HepG2 (cell line): ENCODE measurements around the gene RAB3D. TPM values are rescaled to one million over a fixed set of nuclear protein-coding genes. Genes with fewer than 3 reads are reported as not detected.

Source experiments
- ATAC-seq: fragments of 200-7000 bp; cut with Tn5 transposase; 3 replicates; pipeline ENCODE4 v1.9.1; 2020; ENCODE audit warnings: mild to moderate bottlenecking, moderate library complexity
- BruUV-seq: library from RNA; stranded (reverse); fragments of 400-500 nt; replicated peaks from 2 replicates; lab custom pipeline; 2021; lab: Mats Ljungman, UMichigan
- CTCF ChIA-PET: fragments of 300-600 bp; formaldehyde crosslinking; extraction: SDS; loops from one replicate; lab custom pipeline; 2021; ENCODE audit warnings: low total read pairs, inconsistent platforms, low intra/inter-chr PET ratio; lab: Yijun Ruan, JAX
- POLR2A ChIA-PET: fragments of 350-600 bp; sonication (Branson Sonifier 250); formaldehyde crosslinking; loops from one replicate; lab custom pipeline; 2020; ENCODE audit warnings: antibody characterized with exemption, inconsistent platforms; lab: Yijun Ruan, JAX
- DNase-seq: peaks from one replicate; pipeline ENCODE4 v3.0.0-alpha.2; 2015; ENCODE audit warnings: low spot score
- FAIRE-seq: peaks from 3 replicates; lab custom pipeline; 2011; peaks lifted over from hg19 to GRCh38; lab: Jason Lieb, UNC
- H2AFZ ChIP-seq: one replicate; pipeline ENCODE4 v1.6.1; 2011; ENCODE audit warnings: low read length, inconsistent platforms
- H3K27ac ChIP-seq: fragments of 300-600 bp; 3 replicates; pipeline ENCODE4 v1.8.0; 2011; ENCODE audit warnings: mixed run types, mild to moderate bottlenecking, mixed read lengths, low read length, inconsistent platforms; ENCODE audit not compliant: insufficient read depth; ENCODE audit errors: extremely low read length
- H3K27me3 ChIP-seq, 2 experiments: fragments of 200-600 bp in 1 of 2; 2 replicates in 1 of 2; 3 replicates in 1 of 2; pipeline versions ENCODE4 v1.6.0 to v1.8.0; 2011; ENCODE audit warnings: low read length in 2 of 2, mild to moderate bottlenecking in 2 of 2, moderate library complexity in 2 of 2, inconsistent platforms in 1 of 2; ENCODE audit not compliant: insufficient read depth in 2 of 2, control insufficient read depth in 1 of 2
- H3K36me3 ChIP-seq, 2 experiments: fragments of 200-600 bp in 1 of 2; replicated peaks in 1 of 2; 2 replicates in 1 of 2; 3 replicates in 1 of 2; pipeline versions ENCODE4 v1.5.1 to v1.8.0; 2011; ENCODE audit warnings: low read length in 2 of 2, inconsistent platforms in 1 of 2; ENCODE audit not compliant: insufficient read depth in 2 of 2, control insufficient read depth in 1 of 2
- H3K4me1 ChIP-seq: 2 replicates; pipeline ENCODE4 v1.5.1; 2012; ENCODE audit warnings: low read length, inconsistent platforms; ENCODE audit not compliant: insufficient read depth
- H3K4me2 ChIP-seq: 2 replicates; pipeline ENCODE4 v1.6.0; 2011; ENCODE audit warnings: low read depth, low read length, inconsistent platforms
- H3K4me3 ChIP-seq, 3 experiments: fragments of 200-600 bp in 1 of 3; sonication (generic), shearing (Covaris generic) in 1 of 3; replicated peaks in 1 of 3; 2 replicates each; pipeline ENCODE4 v1.5.1; 2011 to 2016; ENCODE audit warnings: low read length in 3 of 3, inconsistent platforms in 2 of 3, low read depth in 2 of 3, mild to moderate bottlenecking in 2 of 3, control low read depth in 1 of 3, mixed read lengths in 1 of 3; ENCODE audit not compliant: insufficient read depth in 1 of 3
- H3K79me2 ChIP-seq: one replicate; pipeline ENCODE4 v1.6.1; 2011; ENCODE audit warnings: low read length, inconsistent platforms; ENCODE audit not compliant: insufficient read depth
- H3K9ac ChIP-seq: 2 replicates; pipeline ENCODE4 v1.6.0; 2011; ENCODE audit warnings: mild to moderate bottlenecking, low read depth, low read length, inconsistent platforms; ENCODE audit not compliant: insufficient read depth
- H3K9me3 ChIP-seq: 2 replicates; pipeline ENCODE4 v1.5.1; 2012; ENCODE audit warnings: mild to moderate bottlenecking, low read length
- H4K20me1 ChIP-seq: 2 replicates; pipeline ENCODE4 v1.6.0; 2011; ENCODE audit warnings: inconsistent platforms, mild to moderate bottlenecking, low read length, moderate library complexity; ENCODE audit not compliant: insufficient read depth
- CREM ChIP-seq, 2 experiments: sonication (generic) in 1 of 2; formaldehyde crosslinking in 1 of 2; IDR thresholded peaks; 2 replicates each; pipeline versions ENCODE4 v1.4.0 to v1.6.1; 2016 to 2020; ENCODE audit warnings: antibody characterized with exemption in 1 of 2, mild to moderate bottlenecking in 1 of 2, missing genetic modification reagents in 1 of 2
- FOXO4 ChIP-seq: sonication (generic); formaldehyde crosslinking; conservative IDR thresholded peaks from 2 replicates; pipeline ENCODE4 v1.8.1; 2023; ENCODE audit warnings: missing genetic modification reagents
- FOXP1 ChIP-seq, 2 experiments: fragments of 450-650 bp in 1 of 2; IDR thresholded peaks; 2 replicates each; pipeline ENCODE4 v1.6.1; 2017 to 2018; ENCODE audit warnings: antibody characterized with exemption in 1 of 2
- HNRNPL ChIP-seq: fragments of 200-400 bp; formaldehyde crosslinking; IDR thresholded peaks from 2 replicates; pipeline ENCODE4 v1.6.1; 2017; ENCODE audit warnings: mild to moderate bottlenecking, low read depth, low read length
- MTA1 ChIP-seq: sonication (generic); formaldehyde crosslinking; IDR thresholded peaks from 2 replicates; pipeline ENCODE4 v1.4.0; 2020; ENCODE audit warnings: missing genetic modification reagents, mild to moderate bottlenecking, borderline replicate concordance
- MZF1 ChIP-seq: sonication (generic); formaldehyde crosslinking; IDR thresholded peaks from 2 replicates; pipeline ENCODE4 v1.8.1; 2023; ENCODE audit warnings: mild to moderate bottlenecking, missing genetic modification reagents, borderline replicate concordance
- ZNF570 ChIP-seq: sonication (generic); formaldehyde crosslinking; IDR thresholded peaks from 2 replicates; pipeline ENCODE4 v1.4.0; 2020; ENCODE audit warnings: mild to moderate bottlenecking, missing genetic modification reagents, borderline replicate concordance
- ZNF629 ChIP-seq: sonication (generic); formaldehyde crosslinking; conservative IDR thresholded peaks from 2 replicates; pipeline ENCODE4 v1.5.0; 2020; ENCODE audit warnings: missing genetic modification reagents
- WGBS: methylation state at CpG from one replicate; pipeline ENCODE4 v1.1.6; 2017; ENCODE audit warnings: low lambda C conversion rate; 5-methylcytosine and 5-hydroxymethylcytosine counted together
- in situ Hi-C: cut with HindIII; loops from 2 replicates; pipeline ENCODE4 v1.10.0; 2017; ENCODE audit warnings: low pct_unique_long_range_greater_than_20kb; ENCODE audit not compliant: extremely low pct_ligation_motif_present
- intact Hi-C: fragments of 100-400 bp; cut with micrococcal nuclease; formaldehyde crosslinking; loops from one replicate; pipeline ENCODE4 v1.10.0; 2022; ENCODE audit not compliant: unreplicated experiment
- polyA plus RNA-seq, 8 experiments: library from polyadenylated mRNA; depleted of rRNA in 3 of 8; stranded (reverse) in 7 of 8; unstranded in 1 of 8; fragments of >200 nt; fragmentation: Illumina TruSeq in 4 of 8; extraction: Trizol in 4 of 8; gene quantifications; 2 replicates each; pipeline versions ENCODE4 v1.2.1 to v1.2.3, GENCODE V29; 2011 to 2016; ENCODE audit warnings: low read depth in 4 of 8, missing spikeins in 1 of 8, mixed read lengths in 1 of 8; ENCODE audit not compliant: insufficient read depth in 1 of 8
- total RNA-seq, 5 experiments: library from RNA; depleted of rRNA; stranded (reverse); fragments of >200 nt; fragmentation: Illumina TruSeq; extraction: Trizol; gene quantifications; 2 replicates each; pipeline ENCODE4 v1.2.3, GENCODE V29; 2016; ENCODE audit warnings: low read depth in 1 of 5

The RAB3D gene
- total and polyA plus RNA-seq, 2 of the 13 experiments (the other 11 are each of a cell fraction or from before 2014, with no cell fraction given): 2.0 to 16.1 TPM

DNA sequence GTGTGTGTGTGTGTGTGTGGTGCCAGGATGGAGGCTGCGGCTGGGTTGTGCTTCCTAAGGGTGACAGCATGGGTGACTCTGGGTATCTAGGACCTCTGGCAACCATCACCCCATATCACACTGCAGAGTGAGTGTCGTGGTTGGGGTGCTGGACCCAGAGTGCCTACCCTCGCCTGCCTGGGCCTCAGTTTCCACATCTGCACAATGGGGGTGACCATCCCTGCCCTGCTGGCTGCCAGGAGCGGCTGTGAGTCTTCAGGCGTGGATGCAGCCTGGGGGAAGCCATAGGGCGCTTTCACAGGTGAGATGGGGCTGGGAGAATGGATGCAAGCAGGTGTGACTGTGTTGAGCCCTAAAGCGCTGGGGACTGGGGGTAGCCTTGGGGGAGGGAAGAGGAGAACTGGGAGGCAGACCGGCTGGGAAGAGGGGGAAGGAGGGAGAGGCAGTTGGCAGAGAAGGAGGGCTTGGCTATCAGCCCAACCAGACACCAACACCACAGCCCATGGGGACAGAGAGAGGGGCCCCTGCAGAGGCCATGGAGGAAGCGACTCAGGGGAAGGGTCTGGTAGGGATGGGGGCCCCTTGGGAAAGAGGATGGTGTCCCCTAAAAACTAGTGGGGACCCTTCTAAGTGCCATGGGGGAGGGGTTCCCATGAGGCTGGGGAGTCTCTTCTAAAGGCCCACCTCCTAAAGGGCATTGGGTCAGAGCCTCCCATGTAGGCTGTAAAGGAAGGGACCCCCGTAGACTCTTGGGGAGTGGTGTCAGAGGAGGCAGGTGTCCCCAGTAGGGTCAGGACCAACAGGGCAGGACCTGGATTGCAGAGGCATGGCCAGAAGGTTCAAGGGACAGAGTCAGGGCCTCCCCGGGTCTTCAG lies 17.5 kb upstream of the RAB3D start:
- H3K27me3 ChIP-seq: no peaks in the 10 kb centered on the region
- no peaks in the 10 kb centered on the region for H4K20me1 ChIP-seq
- ATAC-seq: no peak
- H3K9me3 ChIP-seq: no peaks in the 10 kb centered on the region
- CTCF ChIA-PET: no interaction called here
- TF ChIP-seq FOXO4 (0 out of 2 replicates have a peak, but pooled peaks have one; percentile 60), HNRNPL (0 out of 2 replicates have a peak, but pooled peaks have one; percentile 29), CREM (IDR thresholded peaks at IDR 0.05) (no peak), CREM (CRISPR knock-in tag; IDR thresholded peaks at IDR 0.05) (no peak), MZF1 (CRISPR knock-in tag) (no peak), FOXP1 (IDR thresholded peaks at IDR 0.05) (no peak), FOXP1 (CRISPR knock-in tag; IDR thresholded peaks at IDR 0.05) (no peak), ZNF570 (no peak), MTA1 (CRISPR knock-in tag) (0 out of 2 replicates have a peak, but pooled peaks have one; percentile 20), ZNF629 (CRISPR knock-in tag) (peak; percentile 71)
- no peak overlapping the region for H3K27ac ChIP-seq
- POLR2A ChIA-PET: interaction anchor here (1.5 kb wide), 1 partner anchor 18 kb away, joined by 4 read pairs; the partner anchor contains the start of gene SWSAP1
- DNase-seq: no peak
- no peak overlapping the region for H2AFZ ChIP-seq
- in situ Hi-C loops (no loop called here), intact Hi-C loops (no loop called here)
- no peak overlapping the region for H3K4me2 ChIP-seq
- H3K4me3 ChIP-seq: no peak overlapping the region
- WGBS: 92% methylated on average over 9 of the region's 11 CpGs
- H3K36me3 ChIP-seq: no peaks in the 10 kb centered on the region
- no TSS peak for BruUV-seq
- FAIRE-seq: no peak
- H3K4me1 ChIP-seq: peaks cover 10% of the 10 kb centered on the region
- no peak overlapping the region for H3K9ac ChIP-seq
- no peaks in the 10 kb centered on the region for H3K79me2 ChIP-seq
